ENCODE data around the gene COX7A2.

The COX7A2 gene

DNA sequence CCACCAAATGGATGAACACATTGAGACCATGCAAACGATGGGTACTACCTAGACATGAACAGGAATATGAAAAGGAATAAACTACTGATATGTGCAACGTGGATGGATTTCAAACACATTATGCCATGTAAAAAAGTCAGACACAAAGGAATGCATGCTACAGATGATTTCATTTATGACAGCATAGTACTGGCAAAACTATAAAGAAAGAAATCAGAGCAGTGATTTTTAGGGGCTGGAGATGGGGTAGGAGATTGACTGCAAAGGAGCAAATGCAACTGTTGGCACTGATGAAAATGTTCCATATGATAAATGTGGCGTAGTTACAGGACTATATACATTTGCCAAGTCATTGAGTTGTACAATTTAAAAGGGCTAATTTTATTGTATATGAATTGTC, 24.3 kb downstream of the COX7A2 start:
- DNase-seq, result no peak

DNA sequence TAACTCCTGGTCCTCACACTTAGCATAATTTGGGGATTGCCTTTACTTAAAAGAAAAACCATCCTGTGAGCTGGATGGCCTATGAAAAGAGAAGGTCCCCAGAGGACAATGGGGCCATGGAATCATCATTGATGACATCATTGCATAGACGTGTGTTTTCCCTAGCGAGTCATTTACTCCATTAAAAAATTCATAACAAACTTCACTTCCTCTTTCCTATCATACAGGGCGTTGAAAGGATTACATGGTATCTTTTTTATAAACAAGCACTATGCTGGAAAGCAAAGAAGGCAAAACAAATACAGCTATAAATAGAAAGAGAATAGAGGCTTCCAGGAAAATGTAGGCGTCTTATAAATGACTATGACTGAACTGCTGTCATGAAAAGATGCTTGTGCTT, 26.4 kb downstream of the COX7A2 start:
- DNase-seq, result peak; percentile 67 to 81

GRCh38 chr6:75215291-75215690, 28.3 kb downstream of the COX7A2 start:
- no peak for DNase-seq

- DNase-seq, result no peak
Measured at GRCh38 chr6:75213732-75214131, 29.9 kb downstream of the COX7A2 start.

DNA sequence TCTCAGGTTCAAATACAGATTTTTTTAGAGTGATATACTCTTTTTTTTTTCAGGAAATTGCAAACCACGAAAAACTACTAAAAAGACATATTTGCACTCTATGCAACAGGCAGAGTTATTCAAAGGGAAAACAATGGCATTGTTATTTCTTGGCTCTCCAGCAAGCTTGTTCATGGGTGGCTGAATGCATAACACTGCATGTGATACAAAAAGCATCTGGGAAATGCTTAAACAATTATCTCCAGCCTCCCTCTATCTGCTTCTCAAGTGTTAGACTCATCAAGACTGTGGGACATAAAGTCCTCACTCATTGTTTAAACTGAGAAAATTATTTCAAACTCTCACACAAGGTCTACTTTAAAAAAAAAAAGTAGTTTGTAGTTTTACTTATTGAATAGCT, 30.5 kb downstream of the COX7A2 start:
- DNase-seq, result no peak

DNA sequence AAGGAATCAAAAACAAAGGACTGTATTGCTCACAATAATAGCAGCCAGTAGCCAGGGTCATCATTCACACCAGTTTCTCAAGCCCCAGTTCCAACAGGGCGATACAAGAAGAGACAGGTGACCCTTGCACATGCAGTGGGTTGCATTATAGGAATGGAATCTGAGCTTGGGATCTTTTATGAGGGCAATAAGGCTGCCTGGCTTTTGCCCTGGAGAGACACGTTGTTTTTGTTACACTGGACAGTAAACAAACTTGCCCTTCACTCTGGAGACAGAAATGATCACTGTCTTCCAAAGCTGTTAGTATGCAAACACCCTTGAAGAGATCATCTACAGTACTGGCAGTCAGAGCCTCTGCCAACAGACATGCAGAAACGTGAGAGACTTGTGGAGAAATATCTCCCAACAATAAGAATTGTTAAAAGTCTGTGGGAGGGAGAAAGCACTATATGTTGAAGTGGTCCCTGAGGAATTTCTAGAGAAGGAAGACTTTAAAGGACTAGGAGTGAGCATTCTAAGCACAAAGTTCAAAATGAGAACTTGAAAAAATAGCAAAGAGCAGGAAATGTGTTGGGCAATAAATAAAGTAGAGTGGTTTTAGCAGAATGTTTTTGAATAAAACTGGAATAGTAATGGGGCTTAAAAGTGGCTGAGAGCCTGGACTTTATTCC, 31.5 kb downstream of the COX7A2 start:
- DNase-seq, result no peak

- DNase-seq, result peak; percentile 42 to 85
Measured at GRCh38 chr6:75210885-75211739, 32.5 kb downstream of the COX7A2 start.

DNA sequence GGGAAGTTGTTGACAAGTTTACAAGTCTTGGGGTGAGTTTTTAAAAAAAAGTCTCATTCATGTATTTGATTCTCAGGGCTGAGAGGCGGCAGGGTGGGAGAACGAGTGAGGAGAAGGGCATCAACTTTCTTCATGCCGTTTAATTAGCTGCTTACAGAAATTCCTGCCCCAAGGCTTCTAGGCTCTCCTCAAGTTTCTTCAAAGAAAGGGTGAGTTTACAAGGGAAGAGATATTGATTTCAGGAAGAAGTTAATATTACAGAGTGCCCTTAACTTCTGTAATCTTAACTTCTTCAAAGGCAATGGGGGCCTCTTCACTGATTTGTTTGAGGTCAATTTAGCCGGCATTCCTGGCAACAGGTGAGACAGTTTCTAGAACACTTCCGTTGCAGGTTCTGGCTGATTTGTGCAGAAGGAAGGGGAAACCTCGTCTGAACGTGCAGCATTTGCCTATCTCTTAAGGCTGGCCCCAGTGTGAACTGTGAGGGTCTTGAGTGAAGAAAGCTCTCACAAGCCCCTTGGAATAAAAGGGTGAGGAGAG, 34.3 kb downstream of the COX7A2 start:
- no peak for DNase-seq

- DNase-seq, result peak; percentile 61 to 96
Measured at GRCh38 chr6:75208298-75209183, 35.1 kb downstream of the COX7A2 start.

DNA sequence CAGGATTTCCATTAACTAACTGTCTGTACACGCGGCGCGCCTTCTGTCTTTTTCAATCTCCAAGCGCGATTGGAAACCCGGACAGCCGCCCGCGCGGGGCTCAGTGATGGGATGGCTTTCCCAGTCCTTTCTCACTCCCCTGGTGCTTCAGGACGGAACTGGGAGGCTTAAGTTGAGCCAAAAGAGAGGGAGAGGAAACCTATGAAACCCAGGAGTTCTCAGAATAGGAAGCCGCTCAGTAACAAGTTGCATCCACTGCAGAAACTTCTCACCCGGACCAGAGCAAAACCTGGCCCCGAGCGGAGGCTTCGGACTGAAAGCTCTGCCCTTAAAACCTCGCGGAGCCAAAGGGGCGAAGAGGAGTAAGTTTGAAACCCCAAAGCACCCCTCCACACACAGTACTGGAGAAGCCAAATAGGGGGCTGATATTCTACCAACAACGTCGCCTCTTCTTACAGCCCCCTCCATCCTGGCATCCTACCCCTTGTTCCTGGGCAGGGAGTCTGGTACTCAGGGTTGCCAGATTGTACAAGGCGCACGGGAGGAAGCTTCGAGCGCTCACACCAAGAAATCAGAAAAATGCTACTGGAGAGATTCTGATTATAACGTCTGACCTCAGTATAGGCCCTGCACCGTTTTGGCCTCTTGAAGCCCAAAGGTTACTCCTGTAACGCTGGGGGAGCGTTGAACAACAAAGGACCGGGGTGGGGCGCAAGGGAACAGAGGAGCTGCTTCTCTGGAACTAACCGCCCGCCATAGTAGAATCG, 36.8 kb downstream of the COX7A2 start:
- no peak for DNase-seq

DNA sequence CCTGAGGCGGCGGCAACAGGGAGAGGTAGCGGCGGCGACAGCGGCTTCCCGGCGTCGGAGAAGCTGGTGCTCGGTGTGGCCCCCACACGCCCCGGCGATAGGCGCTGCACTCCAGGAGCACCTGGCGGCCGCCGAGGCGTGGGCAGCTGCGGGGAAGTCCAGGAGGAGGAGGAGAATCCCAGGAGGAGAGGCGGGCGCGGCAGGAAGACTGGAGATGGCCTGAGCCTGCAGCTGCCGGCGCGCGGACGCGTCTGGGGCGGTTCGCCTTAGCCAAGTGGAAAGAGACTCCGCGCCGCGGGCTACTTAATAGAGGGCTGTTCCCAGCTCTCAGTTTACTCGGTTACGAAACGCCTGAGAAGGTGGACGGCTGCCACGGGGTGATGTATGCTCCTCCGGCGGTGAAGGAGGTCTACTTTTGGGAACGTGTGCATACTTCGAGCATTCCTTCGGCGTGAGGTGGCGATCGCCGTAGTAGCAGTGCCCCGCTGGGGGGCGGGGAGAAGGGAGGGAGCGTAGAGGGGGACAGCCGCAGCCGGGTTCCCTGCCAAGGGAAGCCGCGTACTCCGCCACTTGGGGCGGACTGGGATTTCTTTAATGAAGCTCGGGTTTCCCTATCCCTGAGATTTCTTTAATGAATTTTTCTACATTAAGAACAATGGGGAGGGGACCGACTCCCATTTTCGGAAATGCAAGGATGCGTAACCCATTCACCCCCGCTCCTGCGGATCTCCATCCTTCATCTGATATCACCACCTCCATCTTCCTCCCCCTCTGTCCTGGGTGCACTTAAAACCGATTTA, 37.6 kb downstream of the COX7A2 start, which contains the start of gene COL12A1:
COL12A1 (minus strand) TSS at position 278 of the 800 bp plus-strand sequence. CDS start 3,261 bp downstream, outside the sequence.
- DNase-seq, result no peak

DNA sequence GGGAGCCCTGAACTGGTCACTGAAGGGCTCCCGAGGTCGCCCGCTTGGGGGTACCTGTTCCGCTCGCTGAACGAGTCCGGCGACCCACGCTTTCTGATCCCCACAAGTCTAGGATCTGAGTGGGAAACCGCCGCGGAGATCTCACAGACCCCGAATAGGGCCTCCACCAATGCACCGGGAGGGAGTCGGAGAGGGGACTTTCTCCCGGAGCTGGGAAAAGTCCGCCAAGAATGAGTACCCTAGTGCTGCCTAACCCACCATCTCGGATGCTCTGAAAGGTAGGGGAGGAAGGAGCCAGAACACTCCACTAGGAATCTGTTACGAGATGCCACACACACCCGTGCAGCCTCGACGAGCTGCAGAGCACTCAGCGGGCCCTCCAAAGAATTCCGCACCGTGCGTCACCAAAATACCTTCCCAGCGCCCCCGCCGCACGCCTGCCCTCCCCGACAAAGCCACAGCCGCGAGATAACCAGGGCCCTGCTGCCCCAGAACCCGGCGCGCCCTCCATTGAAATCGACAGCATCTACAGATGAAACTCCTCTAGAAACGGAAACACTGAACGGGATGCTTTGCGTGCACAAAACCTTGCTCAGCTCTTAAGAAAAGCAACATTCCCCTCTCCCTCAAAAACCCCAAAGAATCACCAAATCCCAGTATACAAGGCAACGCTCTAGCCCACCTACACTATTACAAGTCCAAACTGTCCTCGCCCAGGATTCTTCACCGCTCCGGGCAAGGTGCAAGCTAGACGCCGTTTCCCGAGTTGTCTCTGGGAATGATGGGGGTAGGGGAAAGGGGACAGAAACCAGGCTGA, 38.4 kb downstream of the COX7A2 start:
- DNase-seq, result no peak

DNA sequence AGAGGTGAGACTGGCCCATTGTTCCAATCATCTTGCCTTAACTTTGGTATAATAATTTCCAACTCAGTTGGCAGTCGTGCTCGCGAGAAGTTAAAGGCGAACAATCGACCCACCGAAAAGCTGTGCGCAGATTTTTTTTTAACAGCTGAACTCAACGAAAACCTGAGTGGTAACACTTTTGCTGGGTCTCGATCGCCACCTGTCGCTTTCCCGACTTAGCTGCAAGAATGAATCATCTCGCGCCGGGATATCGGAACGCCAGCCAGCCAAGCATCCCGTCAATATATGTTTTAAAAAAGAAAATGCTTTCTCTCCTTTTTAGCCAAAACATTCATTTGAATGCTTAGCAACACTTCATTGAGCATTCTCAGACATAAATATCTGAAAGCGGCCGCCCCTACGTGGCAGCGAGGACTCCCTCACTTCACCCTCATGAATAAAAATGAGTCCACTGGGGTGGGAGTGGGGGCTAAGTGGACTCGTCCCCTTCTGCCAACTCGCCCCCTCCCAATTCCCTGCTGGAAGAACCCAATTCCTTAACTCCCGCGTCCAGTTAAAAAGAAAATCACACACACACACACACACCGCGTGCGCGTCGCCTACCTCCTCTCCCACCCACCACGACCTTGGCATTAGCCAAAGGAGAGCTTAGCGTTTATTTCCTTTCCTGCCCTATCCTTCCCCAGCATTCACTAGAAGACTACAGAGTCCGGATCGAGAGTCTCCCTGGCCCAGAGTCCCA, 39.2 kb downstream of the COX7A2 start:
- DNase-seq, result peak in 1 of 2 donors; percentile 35

DNA sequence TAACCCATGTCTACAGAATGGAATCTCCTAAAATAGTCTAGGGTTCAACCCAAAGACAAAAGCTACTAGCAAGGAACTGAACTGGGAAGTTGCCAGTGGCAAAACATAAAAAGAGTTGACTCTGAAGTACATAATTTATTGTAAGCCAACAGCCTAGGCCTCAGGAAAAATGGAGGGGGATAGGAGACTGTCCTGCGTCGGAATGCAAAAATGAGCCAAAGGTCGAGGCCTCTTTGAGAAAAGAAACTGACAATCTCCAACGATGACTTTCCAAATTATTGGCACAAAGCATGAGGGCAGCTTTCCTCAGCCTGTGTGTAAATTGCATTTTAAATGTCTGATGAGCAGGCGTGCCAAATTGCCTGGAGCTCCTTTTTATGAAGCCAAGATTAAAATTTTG, 39.9 kb downstream of the COX7A2 start:
- no peak for DNase-seq

- no peak for DNase-seq
Measured at GRCh38 chr6:75202676-75203131, 40.9 kb downstream of the COX7A2 start.

DNA sequence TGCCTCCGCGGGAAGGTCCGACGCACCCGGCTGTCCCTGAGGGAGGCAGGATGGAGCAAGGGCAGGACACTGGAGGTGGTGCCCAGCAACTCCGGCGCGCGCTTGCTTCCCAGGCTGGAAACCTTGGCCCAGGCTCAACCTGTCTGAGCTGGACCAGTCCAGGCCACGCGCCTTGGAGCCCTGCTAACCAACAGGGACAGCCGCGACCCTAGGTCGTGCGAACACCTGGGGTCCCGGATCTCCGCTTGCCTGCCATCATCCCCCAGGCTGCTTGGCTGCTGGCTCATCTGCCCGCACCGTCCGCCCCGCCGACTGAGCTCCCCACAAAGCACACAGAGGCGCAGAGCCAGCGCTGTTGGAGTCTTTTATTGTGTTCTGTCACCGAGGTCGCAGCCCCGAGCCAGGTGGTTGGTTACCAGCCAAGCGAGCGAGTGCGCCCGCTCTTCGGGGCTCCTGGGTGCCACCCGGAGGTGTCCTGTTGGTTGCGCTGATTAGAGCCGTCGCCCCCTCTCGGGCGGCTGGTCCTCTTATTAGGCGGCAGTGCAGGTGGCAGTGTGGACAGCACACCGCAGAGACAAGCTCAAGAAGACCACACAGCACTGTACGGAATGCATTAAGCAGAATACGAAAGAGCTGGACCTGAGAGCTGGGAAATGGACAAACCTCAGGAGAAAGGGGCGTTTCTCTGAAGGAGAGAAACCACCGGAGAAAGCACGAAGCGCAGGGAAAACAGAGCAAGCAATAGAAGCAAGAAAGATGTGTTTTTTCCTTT, 41.5 kb downstream of the COX7A2 start:
- DNase-seq, result no peak

DNA sequence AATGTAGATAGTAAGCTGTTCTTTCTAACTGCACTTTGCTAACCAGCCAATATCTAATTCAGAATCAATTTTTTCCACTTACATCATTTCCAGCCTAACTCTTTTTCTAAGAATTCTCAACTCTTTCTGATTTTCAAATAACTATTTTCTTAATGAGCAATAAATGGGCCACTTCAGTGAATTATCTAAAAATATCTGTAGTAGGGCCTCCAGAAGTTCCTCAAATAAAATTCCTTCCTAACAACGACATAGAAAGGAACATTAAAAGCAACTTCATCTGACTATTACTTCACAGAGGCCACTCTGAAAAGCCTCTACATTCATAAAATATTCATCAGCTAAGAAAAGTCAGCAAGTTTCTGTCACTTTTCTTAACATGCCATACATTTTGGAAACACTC, 42.6 kb downstream of the COX7A2 start:
- DNase-seq, result no peak

- no peak for DNase-seq
Measured at GRCh38 chr6:75199889-75200288, 43.7 kb downstream of the COX7A2 start.

Measured in inflammatory macrophage treated with lipopolysaccharide for 1 hour (primary cell).